Peyer's patch (tissue), 4 donors: ENCODE measurements around the gene GC. TPM values are rescaled to one million over a fixed set of nuclear protein-coding genes. Genes with fewer than 3 reads are reported as not detected.

ENCODE experiments used
- DNase-seq, 3 donors: peaks; one replicate each; pipeline ENCODE4 v3.0.0-alpha.2; 2017 to 2019
- H3K27ac ChIP-seq, 4 donors: fragments of 200-600 bp; sonication (generic); one replicate each; pipeline ENCODE4 v1.5.1; 2016 to 2019
- H3K27me3 ChIP-seq, 2 donors: fragments of 200-600 bp; sonication (generic); one replicate each; pipeline ENCODE4 v1.5.1; 2019
- H3K36me3 ChIP-seq, 3 donors: fragments of 200-600 bp; sonication (generic); one replicate each; pipeline ENCODE4 v1.5.1; 2016 to 2019
- H3K4me1 ChIP-seq, 4 donors: fragments of 200-600 bp; sonication (generic); one replicate each; pipeline ENCODE4 v1.5.1; 2016 to 2019
- H3K4me3 ChIP-seq, 4 donors: fragments of 200-600 bp; sonication (generic); 1 replicate in 3 of 4; 2 replicates in 1 of 4; pipeline ENCODE4 v1.5.1; 2016 to 2019; ENCODE audit warnings: mild to moderate bottlenecking in 1 of 4
- H3K9me3 ChIP-seq, 4 donors: fragments of 200-600 bp; sonication (generic); one replicate each; pipeline ENCODE4 v1.5.1; 2016 to 2019; ENCODE audit warnings: mild to moderate bottlenecking in 1 of 4
- CTCF ChIP-seq, 6 experiments: fragments of 450-650 bp in 4 of 6; fragments of 200-600 bp in 2 of 6; sonication (generic) in 1 of 6; IDR thresholded peaks; one replicate each; pipeline ENCODE4 v1.5.1; 2017 to 2019; ENCODE audit warnings: antibody characterized with exemption in 6 of 6, mild to moderate bottlenecking in 3 of 6, moderate library complexity in 1 of 6
- POLR2A ChIP-seq, 2 donors: fragments of 450-650 bp; IDR thresholded peaks; one replicate each; pipeline ENCODE4 v1.5.1; 2017; ENCODE audit warnings: antibody characterized with exemption in 2 of 2, mild to moderate bottlenecking in 2 of 2, moderate library complexity in 2 of 2
- total RNA-seq, 4 donors: library from RNA; depleted of rRNA; stranded (reverse); fragments of >200 nt; gene quantifications; one replicate each; pipeline ENCODE4 v1.1.0, GENCODE V29; 2016

GC gene
- total RNA-seq, 4 donors from 2014 or later: not detected

GRCh38 chr4:71729856-71730255 lies 54.0 kb downstream of the GC start:
- Histone ChIP-seq H3K27me3 (no peaks in the 10 kb centered on the region), H3K27ac (no peak overlapping the region), H3K36me3 (no peaks in the 10 kb centered on the region), H3K4me3 (no peak overlapping the region), H3K9me3 (no peaks in the 10 kb centered on the region), H3K4me1 (no peaks in the 10 kb centered on the region)
- no peak for DNase-seq
- TF ChIP-seq CTCF (IDR thresholded peaks at IDR 0.05) (no peak), POLR2A (IDR thresholded peaks at IDR 0.05) (no peak)

- Histone ChIP-seq H3K27me3 (no peaks in the 10 kb centered on the region), H3K9me3 (no peaks in the 10 kb centered on the region), H3K36me3 (no peaks in the 10 kb centered on the region), H3K4me1 (peaks cover 0 to 3% (median 0%) of the 10 kb centered on the region in 4 donors), H3K27ac (no peak overlapping the region), H3K4me3 (no peak overlapping the region)
- no peak for DNase-seq
- TF ChIP-seq POLR2A (IDR thresholded peaks at IDR 0.05) (no peak), CTCF (IDR thresholded peaks at IDR 0.05) (peak in 5 of 6 experiments; percentile 51 to 79 (median 78))
These were observed 70.2 kb downstream of the GC start for GRCh38 chr4:71713611-71714203.

- no peak overlapping the region for H3K27ac ChIP-seq
- H3K4me3 ChIP-seq: no peak overlapping the region
- H3K9me3 ChIP-seq: no peaks in the 10 kb centered on the region
- H3K27me3 ChIP-seq: no peaks in the 10 kb centered on the region
- TF ChIP-seq CTCF (IDR thresholded peaks at IDR 0.05) (no peak), POLR2A (IDR thresholded peaks at IDR 0.05) (no peak)
- no peaks in the 10 kb centered on the region for H3K36me3 ChIP-seq
- H3K4me1 ChIP-seq: peaks cover 0 to 3% (median 0%) of the 10 kb centered on the region in 4 donors
- DNase-seq: no peak
These were observed 71.9 kb downstream of the GC start for GRCh38 chr4:71711985-71712348.

GRCh38 chr4:71711044-71711984 lies 72.6 kb downstream of the GC start:
- H3K4me3 ChIP-seq: no peak overlapping the region
- peaks cover 0 to 3% (median 0%) of the 10 kb centered on the region in 4 donors for H3K4me1 ChIP-seq
- TF ChIP-seq CTCF (IDR thresholded peaks at IDR 0.05) (no peak), POLR2A (IDR thresholded peaks at IDR 0.05) (no peak)
- no peaks in the 10 kb centered on the region for H3K36me3 ChIP-seq
- no peaks in the 10 kb centered on the region for H3K9me3 ChIP-seq
- DNase-seq: no peak
- H3K27me3 ChIP-seq: no peaks in the 10 kb centered on the region
- peak overlapping the region in 1 of 4 donors; percentile 25 for H3K27ac ChIP-seq

GRCh38 chr4:71709961-71710360 lies 73.9 kb downstream of the GC start:
- DNase-seq: no peak
- Histone ChIP-seq H3K27me3 (no peaks in the 10 kb centered on the region), H3K4me1 (peaks cover 0 to 3% (median 0%) of the 10 kb centered on the region in 4 donors), H3K36me3 (no peaks in the 10 kb centered on the region), H3K4me3 (no peak overlapping the region), H3K27ac (no peak overlapping the region), H3K9me3 (no peaks in the 10 kb centered on the region)
- TF ChIP-seq POLR2A (IDR thresholded peaks at IDR 0.05) (no peak), CTCF (IDR thresholded peaks at IDR 0.05) (no peak)
